ENCODE measurements around the gene RDX. TPM values are rescaled to one million over a fixed set of nuclear protein-coding genes. Genes with fewer than 3 reads are reported as not detected.
"Not testable (repeated sequence)": the region's sequence is repeated elsewhere in the genome, so short reads cannot be mapped to it uniquely, and the experiment has no call there.

Gene RDX
- polyA plus RNA-seq, 4 donors, result 1.6 to 60.6 (median 6.7) TPM

DNA sequence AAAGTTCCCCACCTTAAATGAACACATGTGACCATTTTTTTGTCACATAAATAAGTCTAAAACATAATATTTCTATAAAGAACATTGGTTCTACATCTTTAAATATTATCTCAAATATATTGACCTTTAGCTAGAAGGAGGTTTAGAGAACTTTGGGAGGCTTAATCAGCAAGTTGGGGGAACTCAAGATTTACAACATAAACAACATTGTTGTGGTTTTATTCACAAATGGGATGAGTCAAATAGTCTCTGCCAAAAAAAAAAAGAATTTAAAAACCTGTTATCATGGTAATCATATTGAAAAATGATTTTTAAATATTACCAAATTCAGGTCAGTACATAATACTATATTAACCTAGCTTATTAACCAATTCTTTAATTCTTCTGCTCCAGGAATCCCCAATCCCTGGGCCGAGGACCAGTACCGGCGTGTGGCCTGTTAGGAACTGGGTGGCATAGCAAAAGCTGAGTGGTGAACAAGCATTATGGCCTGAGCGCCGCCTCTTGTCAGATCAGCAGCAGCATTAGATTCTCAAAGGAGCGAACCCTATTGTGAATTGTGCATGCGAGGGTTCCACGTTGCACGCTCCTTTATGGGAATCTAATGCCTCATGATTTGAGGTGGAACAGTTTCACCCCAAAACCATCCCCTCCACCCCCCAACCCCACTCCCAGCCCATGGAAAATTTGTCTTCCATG is 98.2 kb downstream of the RDX start:
- Histone ChIP-seq H3K36me3 (ENCODE audit: control insufficient read depth in 3 of 3, insufficient read depth in 2 of 3, low read depth in 1 of 3, low read length in 3 of 3) (no peaks in the 10 kb centered on the region), H3K4me3 (ENCODE audit: low read depth in 1 of 3, low read length in 3 of 3) (no peak overlapping the region), H3K27ac (ENCODE audit: low read depth in 1 of 3, low read length in 2 of 3) (no peak overlapping the region), H3K27me3 (ENCODE audit: control insufficient read depth in 3 of 3, insufficient read depth in 3 of 3, low read length in 3 of 3) (no peaks in the 10 kb centered on the region), H3K9me3 (ENCODE audit: control insufficient read depth in 2 of 2, insufficient read depth in 1 of 2, low read depth in 1 of 2, low read length in 1 of 2) (no peaks in the 10 kb centered on the region), H3K4me1 (ENCODE audit: control insufficient read depth in 3 of 3, insufficient read depth in 2 of 3, low read depth in 1 of 3, low read length in 2 of 3) (peaks cover 0 to 9% (median 0%) of the 10 kb centered on the region in 3 donors)
- DNase-seq (no peak), FAIRE-seq (no peak)
- 96 to 97% (median 96%) methylated on average over 9 of the region's 9 CpGs for WGBS, 3 donors

GRCh38 chr11:110196884-110197420 is 99.5 kb downstream of the RDX start:
- Histone ChIP-seq H3K27me3 (ENCODE audit: control insufficient read depth in 3 of 3, insufficient read depth in 3 of 3, low read length in 3 of 3) (no peaks in the 10 kb centered on the region), H3K27ac (ENCODE audit: low read depth in 1 of 3, low read length in 2 of 3) (no peak overlapping the region), H3K4me1 (ENCODE audit: control insufficient read depth in 3 of 3, insufficient read depth in 2 of 3, low read depth in 1 of 3, low read length in 2 of 3) (peaks cover 0 to 9% (median 0%) of the 10 kb centered on the region in 3 donors), H3K9me3 (ENCODE audit: control insufficient read depth in 2 of 2, insufficient read depth in 1 of 2, low read depth in 1 of 2, low read length in 1 of 2) (no peaks in the 10 kb centered on the region), H3K4me3 (ENCODE audit: low read depth in 1 of 3, low read length in 3 of 3) (no peak overlapping the region), H3K36me3 (ENCODE audit: control insufficient read depth in 3 of 3, insufficient read depth in 2 of 3, low read depth in 1 of 3, low read length in 3 of 3) (no peaks in the 10 kb centered on the region)
- 84 to 88% (median 88%) methylated on average over 9 of the region's 9 CpGs for WGBS, 3 donors
- DNase-seq (no peak), FAIRE-seq (no peak)

- DNase-seq, result no peak
- no peak overlapping the region for H3K27ac ChIP-seq (ENCODE audit: low read depth in 1 of 3, low read length in 2 of 3)
- no peak overlapping the region for H3K4me3 ChIP-seq (ENCODE audit: low read depth in 1 of 3, low read length in 3 of 3)
- no peaks in the 10 kb centered on the region for H3K36me3 ChIP-seq (ENCODE audit: control insufficient read depth in 3 of 3, insufficient read depth in 2 of 3, low read depth in 1 of 3, low read length in 3 of 3)
- no peak for FAIRE-seq
- H3K4me1 ChIP-seq (ENCODE audit: control insufficient read depth in 3 of 3, insufficient read depth in 2 of 3, low read depth in 1 of 3, low read length in 2 of 3), result peaks cover 0 to 9% (median 0%) of the 10 kb centered on the region in 3 donors
- no peaks in the 10 kb centered on the region for H3K27me3 ChIP-seq (ENCODE audit: control insufficient read depth in 3 of 3, insufficient read depth in 3 of 3, low read length in 3 of 3)
- H3K9me3 ChIP-seq (ENCODE audit: control insufficient read depth in 2 of 2, insufficient read depth in 1 of 2, low read depth in 1 of 2, low read length in 1 of 2), result no peaks in the 10 kb centered on the region
- 88 to 93% (median 93%) methylated on average over 5 of the region's 5 CpGs for WGBS, 3 donors
Measured at GRCh38 chr11:110196241-110196754, 100.1 kb downstream of the RDX start.

DNA sequence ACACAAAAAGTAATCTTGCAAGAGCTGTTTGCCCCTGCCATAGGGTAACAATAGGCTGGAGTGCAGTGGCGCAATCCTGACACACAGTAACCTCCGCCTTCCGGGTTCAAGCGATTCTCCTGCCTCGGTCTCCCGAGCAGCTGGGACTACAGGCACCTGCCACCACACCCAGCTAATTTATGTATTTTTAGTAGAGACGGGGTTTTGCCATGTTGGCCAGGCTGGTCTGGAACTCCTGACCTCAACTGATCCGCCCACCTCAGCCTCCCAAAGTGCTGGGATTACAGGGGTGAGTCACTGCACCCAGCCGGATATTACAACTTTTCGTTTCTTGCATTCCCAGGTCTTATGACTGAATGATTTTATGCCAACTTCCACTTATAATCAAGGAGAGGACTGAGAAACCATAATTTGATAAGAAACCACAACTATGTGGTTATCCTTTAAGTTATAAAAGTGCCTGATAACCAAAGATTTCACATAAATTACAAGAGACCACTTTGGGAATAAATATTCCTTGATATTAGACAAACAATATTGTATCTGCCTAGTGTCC is 102.1 kb downstream of the RDX start:
- not testable (repeated sequence) for H3K4me1 ChIP-seq (ENCODE audit: control insufficient read depth in 3 of 3, insufficient read depth in 2 of 3, low read depth in 1 of 3, low read length in 2 of 3); H3K27ac ChIP-seq (ENCODE audit: low read depth in 1 of 3, low read length in 2 of 3); H3K4me3 ChIP-seq (ENCODE audit: low read depth in 1 of 3, low read length in 3 of 3); FAIRE-seq; H3K36me3 ChIP-seq (ENCODE audit: control insufficient read depth in 3 of 3, insufficient read depth in 2 of 3, low read depth in 1 of 3, low read length in 3 of 3); H3K27me3 ChIP-seq (ENCODE audit: control insufficient read depth in 3 of 3, insufficient read depth in 3 of 3, low read length in 3 of 3); H3K9me3 ChIP-seq (ENCODE audit: control insufficient read depth in 2 of 2, insufficient read depth in 1 of 2, low read depth in 1 of 2, low read length in 1 of 2)
- DNase-seq, result peak in 1 of 2 donors; percentile 9
- 27 to 67% (median 48%) methylated on average over 10 of the region's 10 CpGs for WGBS, 3 donors

- H3K9me3 ChIP-seq (ENCODE audit: control insufficient read depth in 2 of 2, insufficient read depth in 1 of 2, low read depth in 1 of 2, low read length in 1 of 2); H3K4me1 ChIP-seq (ENCODE audit: control insufficient read depth in 3 of 3, insufficient read depth in 2 of 3, low read depth in 1 of 3, low read length in 2 of 3); FAIRE-seq; H3K27ac ChIP-seq (ENCODE audit: low read depth in 1 of 3, low read length in 2 of 3); DNase-seq; H3K36me3 ChIP-seq (ENCODE audit: control insufficient read depth in 3 of 3, insufficient read depth in 2 of 3, low read depth in 1 of 3, low read length in 3 of 3); H3K4me3 ChIP-seq (ENCODE audit: low read depth in 1 of 3, low read length in 3 of 3); H3K27me3 ChIP-seq (ENCODE audit: control insufficient read depth in 3 of 3, insufficient read depth in 3 of 3, low read length in 3 of 3): not testable (repeated sequence)
- WGBS, 3 donors, result 79 to 89% (median 80%) methylated on average over 4 of the region's 4 CpGs
Measured at GRCh38 chr11:110192604-110193282, 103.7 kb downstream of the RDX start.

DNA sequence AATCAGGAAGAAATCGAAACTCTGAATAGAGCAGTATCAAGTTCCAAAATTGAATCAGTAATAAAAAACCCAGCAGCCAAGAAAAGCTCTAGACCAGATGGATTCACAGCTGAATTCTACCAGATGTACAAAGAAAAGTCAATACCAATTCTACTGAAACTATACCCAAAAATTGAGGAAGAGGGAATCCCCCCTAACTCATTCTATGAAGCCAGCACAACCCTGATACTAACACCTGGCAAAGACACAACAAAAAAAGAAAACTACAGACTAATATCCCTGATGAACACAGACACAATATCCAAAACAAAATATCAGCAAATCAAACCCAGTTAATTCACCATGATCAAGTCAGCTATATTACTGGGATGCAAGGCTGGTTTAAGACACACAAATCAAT is 105.5 kb downstream of the RDX start:
- H3K27ac ChIP-seq (ENCODE audit: low read depth in 1 of 3, low read length in 2 of 3), result no peak overlapping the region
- H3K4me1 ChIP-seq (ENCODE audit: control insufficient read depth in 3 of 3, insufficient read depth in 2 of 3, low read depth in 1 of 3, low read length in 2 of 3), result no peaks in the 10 kb centered on the region
- no peak overlapping the region for H3K4me3 ChIP-seq (ENCODE audit: low read depth in 1 of 3, low read length in 3 of 3)
- no peaks in the 10 kb centered on the region for H3K27me3 ChIP-seq (ENCODE audit: control insufficient read depth in 3 of 3, insufficient read depth in 3 of 3, low read length in 3 of 3)
- FAIRE-seq, result no peak
- no peaks in the 10 kb centered on the region for H3K36me3 ChIP-seq (ENCODE audit: control insufficient read depth in 3 of 3, insufficient read depth in 2 of 3, low read depth in 1 of 3, low read length in 3 of 3)
- DNase-seq, result no peak
- 74 to 89% (median 78%) methylated on average over 1 of the region's 1 CpG for WGBS, 3 donors
- H3K9me3 ChIP-seq (ENCODE audit: control insufficient read depth in 2 of 2, insufficient read depth in 1 of 2, low read depth in 1 of 2, low read length in 1 of 2), result no peaks in the 10 kb centered on the region

- H3K9me3 ChIP-seq (ENCODE audit: control insufficient read depth in 2 of 2, insufficient read depth in 1 of 2, low read depth in 1 of 2, low read length in 1 of 2), result no peaks in the 10 kb centered on the region
- no peak overlapping the region for H3K27ac ChIP-seq (ENCODE audit: low read depth in 1 of 3, low read length in 2 of 3)
- H3K4me3 ChIP-seq (ENCODE audit: low read depth in 1 of 3, low read length in 3 of 3), result no peak overlapping the region
- no peak for DNase-seq
- no peaks in the 10 kb centered on the region for H3K4me1 ChIP-seq (ENCODE audit: control insufficient read depth in 3 of 3, insufficient read depth in 2 of 3, low read depth in 1 of 3, low read length in 2 of 3)
- WGBS, 3 donors, result 78 to 97% (median 96%) methylated on average over 6 of the region's 6 CpGs
- H3K36me3 ChIP-seq (ENCODE audit: control insufficient read depth in 3 of 3, insufficient read depth in 2 of 3, low read depth in 1 of 3, low read length in 3 of 3), result no peaks in the 10 kb centered on the region
- no peaks in the 10 kb centered on the region for H3K27me3 ChIP-seq (ENCODE audit: control insufficient read depth in 3 of 3, insufficient read depth in 3 of 3, low read length in 3 of 3)
- FAIRE-seq, result no peak
Measured at GRCh38 chr11:110187731-110188130, 108.7 kb downstream of the RDX start.

GRCh38 chr11:110186867-110187266 is 109.5 kb downstream of the RDX start:
- Histone ChIP-seq H3K9me3 (ENCODE audit: control insufficient read depth in 2 of 2, insufficient read depth in 1 of 2, low read depth in 1 of 2, low read length in 1 of 2) (no peaks in the 10 kb centered on the region), H3K4me3 (ENCODE audit: low read depth in 1 of 3, low read length in 3 of 3) (no peak overlapping the region), H3K36me3 (ENCODE audit: control insufficient read depth in 3 of 3, insufficient read depth in 2 of 3, low read depth in 1 of 3, low read length in 3 of 3) (no peaks in the 10 kb centered on the region), H3K27me3 (ENCODE audit: control insufficient read depth in 3 of 3, insufficient read depth in 3 of 3, low read length in 3 of 3) (no peaks in the 10 kb centered on the region), H3K4me1 (ENCODE audit: control insufficient read depth in 3 of 3, insufficient read depth in 2 of 3, low read depth in 1 of 3, low read length in 2 of 3) (no peaks in the 10 kb centered on the region), H3K27ac (ENCODE audit: low read depth in 1 of 3, low read length in 2 of 3) (no peak overlapping the region)
- WGBS, 3 donors, result 71 to 90% (median 84%) methylated on average over 4 of the region's 4 CpGs
- FAIRE-seq (no peak), DNase-seq (no peak)
